ENCODE data around the gene RPH3AL.
A peak's percentile ranks its signal among the peaks of the same experiment; 100 is the strongest.
"Not testable (repeated sequence)": the region's sequence is repeated elsewhere in the genome, so short reads cannot be mapped to it uniquely, and the experiment has no call there.

Gene RPH3AL

GRCh38 chr17:320139-320538 is 32.5 kb downstream of the RPH3AL start:
- peak; percentile 36 for DNase-seq (ENCODE audit: low spot score)

GRCh38 chr17:319266-319665 is 33.3 kb downstream of the RPH3AL start:
- DNase-seq (ENCODE audit: low spot score), result no peak

- DNase-seq (ENCODE audit: low spot score), result not testable (repeated sequence)
Observed at GRCh38 chr17:317070-317469, 35.5 kb downstream of the RPH3AL start.

GRCh38 chr17:315399-315798 is 37.2 kb downstream of the RPH3AL start:
- DNase-seq (ENCODE audit: low spot score), result peak; percentile 47

GRCh38 chr17:314614-314944 is 38.0 kb downstream of the RPH3AL start:
- DNase-seq (ENCODE audit: low spot score), result not testable (repeated sequence)

- DNase-seq (ENCODE audit: low spot score), result no peak
Observed at GRCh38 chr17:313911-314613, 38.5 kb downstream of the RPH3AL start.

GRCh38 chr17:313231-313630 is 39.4 kb downstream of the RPH3AL start:
- no peak for DNase-seq (ENCODE audit: low spot score)

GRCh38 chr17:312476-313148 is 40.0 kb downstream of the RPH3AL start:
- DNase-seq (ENCODE audit: low spot score), result no peak

- no peak for DNase-seq (ENCODE audit: low spot score)
Observed at GRCh38 chr17:311119-311782, 41.4 kb downstream of the RPH3AL start.

- peak; percentile 62 for DNase-seq (ENCODE audit: low spot score)
Observed at GRCh38 chr17:310111-311010, 42.2 kb downstream of the RPH3AL start.

- DNase-seq (ENCODE audit: low spot score), result peak; percentile 66
Observed at GRCh38 chr17:309361-309888, 43.2 kb downstream of the RPH3AL start.

- DNase-seq (ENCODE audit: low spot score), result no peak
Observed at GRCh38 chr17:307741-308507, 44.7 kb downstream of the RPH3AL start.

GRCh38 chr17:307295-307691 is 45.3 kb downstream of the RPH3AL start:
- no peak for DNase-seq (ENCODE audit: low spot score)

- DNase-seq (ENCODE audit: low spot score), result no peak
Observed at GRCh38 chr17:306536-307294, 45.9 kb downstream of the RPH3AL start.

- no peak for DNase-seq (ENCODE audit: low spot score)
Observed at GRCh38 chr17:306116-306515, 46.5 kb downstream of the RPH3AL start.

- DNase-seq (ENCODE audit: low spot score), result no peak
Observed at GRCh38 chr17:305090-305976, 47.3 kb downstream of the RPH3AL start.

- DNase-seq (ENCODE audit: low spot score), result no peak
Observed at GRCh38 chr17:304461-304860, 48.1 kb downstream of the RPH3AL start.

GRCh38 chr17:303168-303567 is 49.4 kb downstream of the RPH3AL start:
- DNase-seq (ENCODE audit: low spot score), result no peak

- no peak for DNase-seq (ENCODE audit: low spot score)
Observed at GRCh38 chr17:302300-302698, 50.3 kb downstream of the RPH3AL start.

Measured in SK-N-DZ (cell line).